NB4 (cell line): ENCODE results near the gene SKAP2.

Experiments used
- CTCF ChIP-seq: IDR thresholded peaks from one replicate; pipeline ENCODE4 v1.5.1; 2012; ENCODE audit warnings: low read depth, low read length
- MAX ChIP-seq: IDR thresholded peaks from 2 replicates; pipeline ENCODE4 v1.6.1; 2011; ENCODE audit warnings: low read depth, low read length
- MYC ChIP-seq: IDR thresholded peaks from 2 replicates; pipeline ENCODE4 v1.6.1; 2011; ENCODE audit warnings: low read depth, low read length
- POLR2A ChIP-seq: IDR thresholded peaks from 2 replicates; pipeline ENCODE4 v1.6.1; 2011; ENCODE audit warnings: mild to moderate bottlenecking; ENCODE audit not compliant: insufficient read length; ENCODE audit errors: extremely low read depth

GRCh38 chr7:26721450-26721849 is 142.9 kb downstream of the SKAP2 start:
- no peak for TF ChIP-seq CTCF
- no peak for TF ChIP-seq MYC
- no peak for TF ChIP-seq POLR2A
- no peak for TF ChIP-seq MAX
